Tibial nerve (tissue), 4 donors: ENCODE results near the gene MAB21L4. TPM values are rescaled to one million over a fixed set of nuclear protein-coding genes. Genes with fewer than 3 reads are reported as not detected.

Experiments
- DNase-seq, 2 donors: peaks; one replicate each; pipeline ENCODE4 v3.0.0-alpha.2; 2019; ENCODE audit warnings: low spot score in 2 of 2
- H3K27ac ChIP-seq, 4 donors: fragments of 200-600 bp; sonication (generic) in 3 of 4; one replicate each; pipeline ENCODE4 v1.5.1; 2017 to 2019; ENCODE audit warnings: mild to moderate bottlenecking in 1 of 4
- H3K27me3 ChIP-seq, 2 donors: fragments of 200-600 bp; sonication (generic) in 1 of 2; one replicate each; pipeline versions ENCODE4 v1.5.1 to v1.6.0; 2017 to 2019
- H3K36me3 ChIP-seq, 3 donors: fragments of 200-600 bp; sonication (generic); one replicate each; pipeline ENCODE4 v1.5.1; 2018 to 2019
- H3K4me1 ChIP-seq, 4 donors: fragments of 200-600 bp; sonication (generic) in 3 of 4; one replicate each; pipeline ENCODE4 v1.5.1; 2017 to 2019
- H3K4me3 ChIP-seq, 4 donors: fragments of 200-600 bp; sonication (generic) in 3 of 4; one replicate each; pipeline ENCODE4 v1.5.1; 2017 to 2019; ENCODE audit warnings: mild to moderate bottlenecking in 1 of 4, moderate library complexity in 1 of 4
- H3K9me3 ChIP-seq, 4 donors: fragments of 200-600 bp; sonication (generic) in 3 of 4; one replicate each; pipeline ENCODE4 v1.5.1; 2017 to 2019
- CTCF ChIP-seq, 5 experiments: fragments of 200-600 bp in 3 of 5; fragments of 450-650 bp in 2 of 5; sonication (generic) in 3 of 5; IDR thresholded peaks; one replicate each; pipeline ENCODE4 v1.5.1; 2016 to 2019; ENCODE audit warnings: antibody characterized with exemption in 5 of 5, mild to moderate bottlenecking in 3 of 5, moderate library complexity in 2 of 5
- EP300 ChIP-seq, 2 donors: sonication (generic); formaldehyde crosslinking; IDR thresholded peaks; one replicate each; pipeline ENCODE4 v1.6.1; 2017; ENCODE audit warnings: antibody characterized with exemption in 2 of 2, mild to moderate bottlenecking in 1 of 2
- POLR2A ChIP-seq, 2 donors: fragments of 450-650 bp; IDR thresholded peaks; one replicate each; pipeline ENCODE4 v1.6.1; 2017; ENCODE audit warnings: antibody characterized with exemption in 2 of 2, mild to moderate bottlenecking in 2 of 2, moderate library complexity in 2 of 2
- WGBS, 2 donors: methylation state at CpG; one replicate each; pipeline ENCODE4 v1.1.5; 2018; 5-methylcytosine and 5-hydroxymethylcytosine counted together
- total RNA-seq, 4 donors: library from RNA; depleted of rRNA; stranded (reverse); fragments of >200 nt; gene quantifications; one replicate each; pipeline ENCODE4 v1.1.0, GENCODE V29; 2016

Gene MAB21L4
- total RNA-seq, 4 donors from 2014 or later = not detected

- Histone ChIP-seq H3K27ac (no peak overlapping the region), H3K36me3 (no peaks in the 10 kb centered on the region), H3K9me3 (peaks cover 0 to 15% (median 0%) of the 10 kb centered on the region in 4 donors), H3K4me1 (peaks cover 0 to 8% (median 0%) of the 10 kb centered on the region in 4 donors), H3K4me3 (no peak overlapping the region), H3K27me3 (peaks cover 0 to 17% of the 10 kb centered on the region in 2 donors)
- DNase-seq = no peak
- TF ChIP-seq POLR2A (IDR thresholded peaks at IDR 0.05) (no peak), EP300 (IDR thresholded peaks at IDR 0.05) (no peak), CTCF (IDR thresholded peaks at IDR 0.05) (no peak)
- WGBS, 2 donors = 88 to 89% methylated on average over 19 to 32 of the region's 34 CpGs
These were observed 7.5 kb upstream of the MAB21L4 start for GRCh38 chr2:240903191-240904060.

GRCh38 chr2:240902615-240903041 is 6.7 kb upstream of the MAB21L4 start:
- Histone ChIP-seq H3K27me3 (peaks cover 0 to 17% of the 10 kb centered on the region in 2 donors), H3K36me3 (no peaks in the 10 kb centered on the region), H3K4me3 (no peak overlapping the region), H3K27ac (no peak overlapping the region), H3K9me3 (peaks cover 0 to 15% (median 0%) of the 10 kb centered on the region in 4 donors), H3K4me1 (peaks cover 0 to 10% (median 0%) of the 10 kb centered on the region in 4 donors)
- 56 to 66% methylated on average over 4 to 7 of the region's 7 CpGs for WGBS, 2 donors
- TF ChIP-seq POLR2A (IDR thresholded peaks at IDR 0.05) (no peak), CTCF (IDR thresholded peaks at IDR 0.05) (no peak), EP300 (IDR thresholded peaks at IDR 0.05) (no peak)
- DNase-seq = no peak

- no peak for TF ChIP-seq EP300 (IDR thresholded peaks at IDR 0.05)
- TF ChIP-seq POLR2A (IDR thresholded peaks at IDR 0.05) = no peak
- no peak for TF ChIP-seq CTCF (IDR thresholded peaks at IDR 0.05)
- WGBS, 2 donors = 81 to 86% methylated on average over 14 of the region's 14 CpGs
- Histone ChIP-seq H3K4me1 (peaks cover 0 to 10% (median 0%) of the 10 kb centered on the region in 4 donors), H3K4me3 (no peak overlapping the region), H3K9me3 (peaks cover 0 to 15% (median 0%) of the 10 kb centered on the region in 4 donors), H3K36me3 (no peaks in the 10 kb centered on the region), H3K27ac (no peak overlapping the region), H3K27me3 (peaks cover 0 to 12% of the 10 kb centered on the region in 2 donors)
- no peak for DNase-seq
These were observed 6.1 kb upstream of the MAB21L4 start for GRCh38 chr2:240901986-240902614.

GRCh38 chr2:240900141-240900860 is 4.3 kb upstream of the MAB21L4 start:
- Histone ChIP-seq H3K27ac (no peak overlapping the region), H3K4me1 (peaks cover 0 to 10% (median 0%) of the 10 kb centered on the region in 4 donors), H3K4me3 (no peak overlapping the region), H3K9me3 (peaks cover 0 to 15% (median 0%) of the 10 kb centered on the region in 4 donors), H3K36me3 (no peaks in the 10 kb centered on the region), H3K27me3 (no peaks in the 10 kb centered on the region)
- no peak for TF ChIP-seq CTCF (IDR thresholded peaks at IDR 0.05)
- no peak for TF ChIP-seq EP300 (IDR thresholded peaks at IDR 0.05)
- TF ChIP-seq POLR2A (IDR thresholded peaks at IDR 0.05) = no peak
- DNase-seq = no peak
- 88 to 90% methylated on average over 25 to 27 of the region's 27 CpGs for WGBS, 2 donors
